ENCODE results near the gene CEACAM7. TPM values are rescaled to one million over a fixed set of nuclear protein-coding genes. Genes with fewer than 3 reads are reported as not detected.

CEACAM7 gene
- total RNA-seq, 1 experiment from 2014 or later: 0.15 TPM

GRCh38 chr19:41694196-41694595, 6.1 kb upstream of the CEACAM7 start (continued):
- TF ChIP-seq AFF4 (CRISPR knock-in tag; IDR thresholded peaks at IDR 0.05; ENCODE audit: borderline replicate concordance): no peak
- no peak for TF ChIP-seq MLX (CRISPR knock-in tag; IDR thresholded peaks at IDR 0.05)
- TF ChIP-seq ZNF219 (CRISPR knock-in tag; IDR thresholded peaks at IDR 0.05; ENCODE audit: borderline replicate concordance): no peak
- no peak for TF ChIP-seq ETV6 (CRISPR knock-in tag; IDR thresholded peaks at IDR 0.05)
- TF ChIP-seq ZNF317 (CRISPR knock-in tag; IDR thresholded peaks at IDR 0.05; ENCODE audit: borderline replicate concordance, low read depth): no peak

GRCh38 chr19:41691268-41691970, 3.3 kb upstream of the CEACAM7 start:
- no peak overlapping the region for H3K27ac Mint-ChIP-seq
- H3K9me3 Mint-ChIP-seq: no peaks in the 10 kb centered on the region
- ChIA-PET CTCF (interaction anchor here (0.6 to 6.4 kb wide), 33 partner anchors 8 to 1149 kb away, joined by 3 to 130 read pairs (median 5); partner anchors contain the start of genes CEACAM21, CEACAM3 and DMAC2), POLR2A (interaction anchor here (1.1 kb wide), 1 partner anchor 45 kb away, joined by 3 read pairs; no protein-coding TSS in a partner anchor)
- DNase-seq (ENCODE audit: low spot score): peak; percentile 69
- peaks cover 39% of the 10 kb centered on the region for H3K27me3 Mint-ChIP-seq (ENCODE audit: low read depth)
- H3K4me3 Mint-ChIP-seq: no peak overlapping the region; the same call in 1 of the 2 replicates
- no peak for TF ChIP-seq CREB1 (CRISPR knock-in tag; IDR thresholded peaks at IDR 0.05)
- peak; percentile 61 for TF ChIP-seq CTCF (IDR thresholded peaks at IDR 0.05)
- no peak for TF ChIP-seq ZBTB43 (CRISPR knock-in tag; IDR thresholded peaks at IDR 0.05)
- ATAC-seq: peak; percentile 86
- H3K4me1 Mint-ChIP-seq: peaks cover 2% of the 10 kb centered on the region; the same call in 1 of the 2 replicates
- no peaks in the 10 kb centered on the region for H3K36me3 Mint-ChIP-seq

GRCh38 chr19:41690801-41691065, 2.7 kb upstream of the CEACAM7 start:
- no peak overlapping the region for H3K27ac Mint-ChIP-seq
- TF ChIP-seq ZNF232 (CRISPR knock-in tag; IDR thresholded peaks at IDR 0.05): no peak
- TF ChIP-seq HMGA2 (CRISPR knock-in tag; IDR thresholded peaks at IDR 0.05): no peak
- no peak for TF ChIP-seq CREB1 (CRISPR knock-in tag; IDR thresholded peaks at IDR 0.05)
- no peak for TF ChIP-seq JUN (CRISPR knock-in tag; IDR thresholded peaks at IDR 0.05)
- no peak for TF ChIP-seq IRF1 (CRISPR knock-in tag; IDR thresholded peaks at IDR 0.05)
- no peak for TF ChIP-seq ATF2 (CRISPR knock-in tag; IDR thresholded peaks at IDR 0.05; ENCODE audit: borderline replicate concordance, low read depth)
- TF ChIP-seq JAZF1 (CRISPR knock-in tag; IDR thresholded peaks at IDR 0.05): no peak
- no peak for TF ChIP-seq ATF3 (CRISPR knock-in tag; conservative IDR thresholded peaks at IDR 0.05)
- no peak for TF ChIP-seq RELA (CRISPR knock-in tag; IDR thresholded peaks at IDR 0.05; ENCODE audit: borderline replicate concordance)
- no peak for TF ChIP-seq KAT7 (CRISPR knock-in tag; IDR thresholded peaks at IDR 0.05; ENCODE audit: borderline replicate concordance)
- TF ChIP-seq CREM (CRISPR knock-in tag; IDR thresholded peaks at IDR 0.05): no peak
- TF ChIP-seq ZNF263 (CRISPR knock-in tag; IDR thresholded peaks at IDR 0.05; ENCODE audit: low read depth): no peak
- no peak for TF ChIP-seq ZNF317 (CRISPR knock-in tag; IDR thresholded peaks at IDR 0.05; ENCODE audit: borderline replicate concordance, low read depth)
- no peak for TF ChIP-seq ZNF396 (CRISPR knock-in tag; IDR thresholded peaks at IDR 0.05; ENCODE audit: borderline replicate concordance)
- no peak for TF ChIP-seq GABPB1 (CRISPR knock-in tag; IDR thresholded peaks at IDR 0.05)

More at GRCh38 chr19:41690801-41691065, 2.7 kb upstream of the CEACAM7 start:
- CTCF ChIA-PET: interaction anchor here (0.6 to 6.4 kb wide), 33 partner anchors 8 to 1148 kb away, joined by 3 to 130 read pairs (median 5); partner anchors contain the start of genes CEACAM21, CEACAM3 and DMAC2
- Mint-ChIP-seq H3K27me3 (ENCODE audit: low read depth) (peaks cover 38% of the 10 kb centered on the region), H3K4me3 (no peak overlapping the region), H3K4me1 (peaks cover 2% of the 10 kb centered on the region; the same call in 1 of the 2 replicates), H3K36me3 (no peaks in the 10 kb centered on the region), H3K9me3 (no peaks in the 10 kb centered on the region)
- POLR2A ChIA-PET: interaction anchor here (1.1 kb wide), 1 partner anchor 44 kb away, joined by 3 read pairs; no protein-coding TSS in a partner anchor
- DNase-seq (ENCODE audit: low spot score): no peak
- ATAC-seq: no peak
